Renal pelvis (tissue), 4 donors: ENCODE results near the gene COX15. TPM values are rescaled to one million over a fixed set of nuclear protein-coding genes. Genes with fewer than 3 reads are reported as not detected.
"Not testable (repeated sequence)": the region's sequence is repeated elsewhere in the genome, so short reads cannot be mapped to it uniquely, and the experiment has no call there.

Experiments
- DNase-seq: peaks from one replicate; pipeline ENCODE4 v3.0.0-alpha.2; 2013
- polyA plus RNA-seq, 3 donors: library from polyadenylated mRNA; unstranded; fragments of 120-200 nt; gene quantifications; one replicate each; pipeline ENCODE4 v1.2.1, GENCODE V29; 2013; ENCODE audit not compliant: insufficient read length in 3 of 3

The COX15 gene
- polyA plus RNA-seq, 3 donors: 43.0 to 62.7 (median 59.8) TPM

DNA sequence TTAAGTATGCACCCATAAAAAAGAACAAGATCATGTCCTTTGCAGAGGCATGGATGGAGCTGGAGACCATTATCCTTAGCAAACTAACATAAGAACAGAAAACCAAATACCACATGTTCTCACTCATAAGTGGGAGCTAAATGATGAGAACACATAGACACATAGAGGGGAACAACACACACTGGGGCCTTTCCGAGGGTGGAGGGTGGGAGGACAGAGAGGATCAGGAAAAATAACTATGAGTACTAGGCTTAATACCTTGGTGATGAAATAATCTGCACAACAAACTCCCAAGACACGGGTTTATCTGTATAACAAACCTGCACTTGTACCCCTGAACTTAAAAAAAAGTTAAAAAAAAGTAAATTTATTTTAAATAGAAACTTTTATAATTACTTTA is 14.2 kb upstream of the COX15 start:
- DNase-seq: not testable (repeated sequence)

DNA sequence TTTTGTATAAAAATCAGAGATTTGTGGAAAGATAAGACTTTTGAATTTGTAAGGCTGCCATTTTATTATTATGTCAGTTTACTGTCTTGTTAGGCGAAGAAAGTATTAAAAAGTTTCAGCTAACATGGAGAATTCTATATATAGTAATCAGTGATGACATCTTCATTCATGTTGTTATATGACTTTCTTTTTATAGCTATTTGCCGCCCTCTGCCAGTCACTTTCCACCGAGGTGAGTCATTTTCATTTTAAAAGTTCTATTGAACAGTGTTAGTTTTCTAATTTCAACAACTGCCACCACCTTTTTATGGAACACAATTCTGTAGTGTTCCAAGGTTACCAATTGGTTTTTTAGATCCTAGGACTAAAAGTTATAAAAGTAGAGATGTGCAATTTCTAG is 11.9 kb upstream of the COX15 start:
- no peak for DNase-seq

DNA sequence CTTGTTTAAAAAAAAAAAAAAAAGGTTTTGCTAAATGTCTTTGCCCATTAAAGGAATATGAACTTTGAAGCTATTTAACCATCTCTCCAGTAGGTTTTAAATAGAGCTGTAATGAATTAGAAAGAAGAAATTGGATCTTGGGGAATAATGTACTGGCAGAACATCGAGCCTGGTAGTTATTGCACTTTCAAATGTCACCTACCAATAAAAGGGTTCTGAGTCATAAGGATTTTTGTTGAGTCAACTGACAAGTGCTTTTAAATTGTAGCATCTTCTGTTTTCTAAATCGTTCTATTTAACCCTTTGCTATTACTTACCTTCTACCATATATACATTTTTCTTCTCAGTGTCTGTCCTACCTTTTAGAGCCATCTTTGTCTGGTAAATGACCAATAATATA is 10.8 kb upstream of the COX15 start:
- DNase-seq: no peak

DNA sequence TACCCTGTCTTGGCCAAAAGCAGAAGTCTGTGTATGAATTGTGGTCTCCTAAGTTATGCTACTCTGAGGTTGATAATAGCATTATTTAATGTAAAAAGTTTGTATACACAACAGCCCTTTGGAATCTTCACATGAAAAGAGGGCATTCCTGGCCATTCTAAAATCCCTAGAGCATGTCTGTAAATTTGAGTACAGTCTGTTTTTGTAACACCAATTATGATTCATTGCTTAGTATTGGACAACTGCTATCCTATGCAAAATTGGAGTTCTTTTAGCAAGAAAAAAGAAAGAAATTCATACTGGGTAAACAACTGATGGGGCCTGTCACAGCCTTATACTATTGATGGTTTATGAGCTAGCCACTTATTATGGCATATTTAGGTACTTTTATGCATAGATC is 10.3 kb upstream of the COX15 start:
- no peak for DNase-seq

DNA sequence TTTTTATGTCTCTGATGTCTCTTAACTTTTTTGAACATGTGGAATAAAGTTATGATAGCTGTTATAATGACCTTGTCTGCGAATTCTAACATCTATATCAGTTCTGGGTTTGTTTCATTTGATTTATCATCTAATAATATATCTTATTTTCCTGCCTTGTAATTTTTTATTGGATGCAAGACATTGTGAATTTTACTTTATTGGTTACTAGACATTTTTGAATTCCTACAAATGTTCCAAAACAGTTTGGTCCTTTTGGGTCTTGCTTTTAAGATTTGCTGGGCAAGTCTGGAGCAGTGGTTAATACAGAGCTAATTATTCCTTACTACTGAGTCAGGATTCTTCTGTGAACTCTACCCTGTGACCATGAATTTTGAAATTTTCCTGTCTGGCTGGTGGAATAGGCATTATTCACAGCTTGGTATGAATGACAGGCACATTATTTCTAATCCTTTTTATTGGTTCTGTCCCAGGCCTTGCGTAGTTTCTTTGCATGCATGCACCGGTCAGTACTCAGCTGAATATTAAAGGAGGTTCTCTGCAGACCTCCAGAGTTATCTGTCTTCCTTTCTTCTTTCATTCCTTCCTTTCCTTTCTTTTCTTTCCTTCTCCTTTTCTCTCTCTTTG is 9.1 kb upstream of the COX15 start:
- no peak for DNase-seq

DNA sequence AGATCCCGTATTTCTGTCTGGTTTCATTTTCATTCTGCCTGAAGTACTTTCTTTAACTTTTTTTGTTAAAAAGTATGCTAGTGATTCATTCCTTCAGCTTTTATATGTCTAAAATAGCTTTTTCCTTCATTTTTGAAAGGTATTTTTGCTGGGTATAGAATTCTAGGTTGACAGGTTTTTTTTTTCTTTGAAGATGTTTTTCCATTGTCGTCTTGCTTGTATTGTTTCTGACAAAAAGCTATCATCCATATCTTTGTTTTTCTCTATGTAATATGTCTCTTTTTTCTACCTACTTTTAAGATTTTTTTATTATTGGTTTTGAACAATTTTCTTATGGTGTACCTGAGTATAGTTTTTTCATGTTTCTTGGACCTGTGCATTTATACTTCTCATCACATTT is 8.3 kb upstream of the COX15 start:
- no peak for DNase-seq

DNA sequence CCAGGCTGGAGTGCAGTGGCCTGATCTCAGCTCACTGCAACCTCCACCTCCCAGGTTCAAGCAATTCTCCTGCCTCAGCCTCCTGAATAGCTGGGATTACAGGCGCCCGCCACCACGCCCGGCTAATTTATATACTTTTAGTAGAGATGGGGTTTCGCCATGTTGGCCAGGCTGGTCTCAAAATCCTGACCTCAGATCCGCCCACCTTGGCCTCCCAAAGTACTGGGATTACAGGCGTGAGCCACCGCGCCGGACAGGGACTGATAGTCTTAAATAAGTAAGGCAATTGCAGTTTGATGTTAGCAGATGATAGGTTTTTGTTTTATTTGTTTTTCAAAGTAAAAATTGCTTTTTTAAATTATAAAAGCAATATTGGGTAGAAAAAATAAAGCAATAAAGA is 2.2 kb upstream of the COX15 start:
- DNase-seq: not testable (repeated sequence)

DNA sequence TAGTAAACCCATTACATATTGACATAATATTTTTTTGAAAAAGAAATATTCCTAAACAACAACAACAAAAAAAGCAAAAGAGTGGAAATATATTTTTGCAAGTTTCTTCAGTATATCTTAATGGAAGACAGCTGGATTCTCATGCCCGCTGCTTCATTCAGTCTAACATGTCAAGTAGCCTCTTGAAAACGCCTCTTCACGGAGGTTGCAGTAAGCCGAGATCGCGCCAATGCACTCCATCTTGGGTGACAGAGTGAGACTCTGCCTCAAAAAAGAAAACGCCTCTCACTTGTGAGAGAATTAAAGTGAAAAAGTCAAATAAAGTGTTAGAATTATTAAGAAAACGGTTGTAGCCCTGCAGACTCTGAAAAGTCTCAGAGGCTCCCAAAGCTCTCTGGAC is 1.4 kb upstream of the COX15 start:
- DNase-seq: no peak

DNA sequence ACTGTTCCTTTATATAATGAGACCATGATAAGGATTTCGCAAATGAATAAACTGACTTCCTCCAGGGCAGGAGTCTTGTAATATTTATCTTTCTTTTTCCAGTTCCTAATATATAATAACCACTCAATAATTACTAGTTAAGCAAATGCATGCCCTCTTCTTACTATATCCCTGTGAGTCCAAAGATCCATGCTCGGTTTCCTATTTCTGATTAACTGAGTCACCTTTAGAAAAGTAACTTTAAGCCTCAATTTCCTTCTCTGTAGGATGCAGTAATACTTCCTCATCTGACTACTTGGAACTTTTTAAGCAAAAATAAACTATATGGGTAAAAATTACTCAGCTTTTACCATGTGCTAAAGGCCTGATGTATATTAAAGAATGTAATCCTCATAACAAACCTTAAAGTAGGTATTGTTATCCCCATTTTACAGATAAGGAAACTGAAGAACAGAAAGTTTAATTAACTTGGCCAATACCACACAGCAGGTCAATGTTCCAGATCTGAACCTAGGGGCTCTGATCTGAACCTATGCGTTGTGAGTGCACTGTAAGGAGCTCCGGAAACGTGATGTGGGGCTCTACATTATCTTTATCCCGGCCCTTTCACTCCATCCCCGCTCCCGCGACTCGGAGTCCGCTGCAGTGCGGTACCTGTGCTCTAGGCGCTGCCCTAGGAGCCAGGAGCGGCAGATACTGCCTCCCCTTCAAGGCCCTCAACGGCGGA is 458 bp downstream of the COX15 start:
- no peak for DNase-seq

DNA sequence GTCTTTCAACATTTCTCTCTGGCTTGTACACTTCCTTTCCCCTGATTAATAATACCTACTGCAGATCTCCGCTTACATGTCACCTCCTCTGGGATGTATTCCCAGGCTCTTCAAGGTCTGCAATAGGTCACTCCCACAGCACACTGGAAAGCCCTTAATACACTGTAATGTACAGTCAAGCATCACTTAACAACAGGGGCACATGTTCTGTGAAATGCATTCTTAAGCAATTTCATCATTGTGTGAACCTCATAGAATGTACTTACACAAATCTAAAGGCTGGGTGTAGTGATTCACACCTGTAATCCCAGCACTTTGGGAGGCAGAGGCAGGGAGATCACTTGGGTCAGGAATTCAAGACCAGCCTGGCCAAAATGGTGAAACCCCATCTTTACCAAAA is 1.9 kb downstream of the COX15 start:
- no peak for DNase-seq

DNA sequence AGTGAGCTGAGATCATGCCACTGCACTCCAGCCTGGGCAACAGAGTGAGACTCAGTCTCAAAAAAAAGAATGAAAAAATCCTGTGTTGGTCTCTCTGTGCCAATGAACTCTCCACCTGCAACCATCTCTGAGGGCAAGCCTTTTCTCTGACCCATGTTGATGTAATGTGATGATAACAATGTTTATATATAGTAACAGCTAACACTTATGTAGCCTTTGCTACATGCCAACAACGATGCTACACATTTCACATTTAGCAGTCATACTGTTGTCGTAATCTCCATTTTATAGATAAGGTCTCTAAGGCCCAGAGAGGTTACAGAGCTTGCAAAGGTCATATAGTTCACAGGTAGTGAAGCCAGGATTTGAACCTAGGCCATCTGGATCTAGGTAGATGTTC is 11.5 kb downstream of the COX15 start:
- DNase-seq: no peak

DNA sequence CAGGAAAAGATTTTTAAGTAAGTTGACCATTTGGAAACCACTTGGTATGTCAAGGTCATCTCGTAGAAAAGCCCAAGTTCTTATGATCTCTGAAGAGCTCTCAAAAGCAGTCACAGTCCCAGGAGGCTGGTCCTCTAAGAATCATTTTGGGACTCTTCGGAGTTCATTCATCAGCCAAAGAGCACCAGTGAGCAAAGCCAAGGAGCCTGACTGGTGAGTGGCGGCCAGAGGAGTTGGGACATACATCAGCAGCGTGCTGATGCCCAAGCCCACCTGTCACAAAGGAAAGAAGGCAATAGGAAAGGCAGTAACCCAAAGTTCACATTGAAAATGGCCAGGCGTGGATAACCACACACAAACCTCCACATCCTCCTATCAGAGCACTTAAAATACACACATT is 17.5 kb downstream of the COX15 start:
- DNase-seq: no peak

DNA sequence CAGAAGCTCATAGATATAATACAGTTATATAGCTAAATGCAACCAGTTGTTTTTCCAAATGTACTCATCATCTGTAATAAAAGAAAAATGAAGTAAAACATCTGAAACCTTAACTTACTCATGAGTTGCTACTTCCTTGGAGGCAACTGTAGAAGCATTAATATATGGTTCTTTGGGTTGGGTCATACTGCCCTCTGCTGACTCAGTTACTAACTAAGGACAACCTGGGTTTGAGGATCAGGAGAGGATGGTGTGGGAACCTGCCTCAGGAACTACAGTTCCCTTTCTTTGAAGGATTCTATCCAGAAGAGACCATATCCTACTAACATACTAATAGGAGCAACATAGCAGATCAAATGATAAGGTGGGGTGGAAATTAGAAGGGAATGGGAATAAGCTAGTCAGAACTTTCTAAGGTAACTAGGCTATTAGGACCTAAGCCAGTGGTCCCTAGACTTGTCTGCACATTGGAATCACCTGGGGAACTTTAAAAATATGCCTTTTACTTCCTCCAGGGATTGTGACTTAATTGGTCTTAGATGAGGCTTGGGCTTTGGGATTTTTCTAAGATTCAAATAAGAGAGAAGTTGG is 20.7 kb downstream of the COX15 start:
- peak; percentile 48 for DNase-seq

DNA sequence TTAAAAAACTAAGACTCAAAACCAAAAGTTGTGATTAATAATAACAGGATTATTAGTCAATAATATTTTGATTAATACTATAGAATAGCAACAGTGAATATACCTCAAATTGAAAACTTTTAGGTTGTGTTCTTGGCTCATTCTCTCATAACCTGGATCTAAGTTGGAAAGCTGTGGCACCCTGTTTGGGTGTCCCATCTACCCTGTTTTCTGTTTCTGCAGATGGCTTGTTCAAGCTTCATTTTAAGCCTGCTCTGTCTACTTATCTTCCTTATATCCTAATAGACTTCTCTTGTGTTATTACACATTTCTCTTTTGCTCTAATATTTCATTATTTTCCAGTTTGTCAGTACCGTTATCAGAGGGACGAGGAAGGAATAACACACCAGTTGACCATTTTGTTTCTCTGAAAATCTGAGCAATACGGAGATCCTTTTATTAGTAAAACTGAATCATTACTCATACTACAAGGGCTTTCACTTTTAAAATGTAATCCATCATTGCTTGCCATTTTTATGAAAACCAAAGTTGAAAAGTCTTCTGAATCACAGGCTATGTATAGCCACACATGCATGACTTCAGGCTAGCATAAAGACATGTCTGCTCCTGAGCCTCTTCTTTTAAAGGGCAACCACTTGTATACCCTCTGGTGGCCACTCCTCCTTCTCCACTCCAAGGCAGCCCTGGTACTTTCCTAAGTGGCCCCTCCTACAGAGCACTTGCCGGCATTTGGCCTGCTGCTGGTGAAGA is 22.3 kb downstream of the COX15 start:
- no peak for DNase-seq

DNA sequence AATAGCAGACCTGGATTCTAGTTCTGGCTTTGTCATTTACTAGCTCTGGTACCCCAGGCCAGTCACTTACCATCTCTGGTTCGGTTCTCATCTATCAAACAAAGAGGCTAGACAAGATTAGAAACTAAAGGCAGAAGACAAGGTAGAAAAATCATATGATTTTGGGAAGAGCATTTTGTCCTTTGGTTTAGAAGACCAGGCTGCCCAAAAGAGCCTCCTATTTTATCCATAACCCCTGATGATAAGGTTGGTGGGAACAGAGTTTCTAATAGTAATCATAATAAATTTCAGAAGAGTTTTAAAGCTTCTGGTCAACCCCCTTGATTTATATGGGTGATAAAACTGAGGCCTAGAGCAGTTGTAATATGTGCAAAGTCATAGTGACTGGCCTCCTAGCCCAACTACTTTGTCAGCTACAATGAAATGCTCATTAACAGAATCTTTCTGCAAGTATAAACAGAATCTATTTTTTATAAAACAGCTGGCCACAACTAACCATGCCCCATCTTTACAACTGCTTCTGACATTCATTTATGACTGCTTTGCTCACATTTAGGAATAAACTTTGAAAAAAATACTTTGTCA is 23.4 kb downstream of the COX15 start:
- peak; percentile 38 for DNase-seq

DNA sequence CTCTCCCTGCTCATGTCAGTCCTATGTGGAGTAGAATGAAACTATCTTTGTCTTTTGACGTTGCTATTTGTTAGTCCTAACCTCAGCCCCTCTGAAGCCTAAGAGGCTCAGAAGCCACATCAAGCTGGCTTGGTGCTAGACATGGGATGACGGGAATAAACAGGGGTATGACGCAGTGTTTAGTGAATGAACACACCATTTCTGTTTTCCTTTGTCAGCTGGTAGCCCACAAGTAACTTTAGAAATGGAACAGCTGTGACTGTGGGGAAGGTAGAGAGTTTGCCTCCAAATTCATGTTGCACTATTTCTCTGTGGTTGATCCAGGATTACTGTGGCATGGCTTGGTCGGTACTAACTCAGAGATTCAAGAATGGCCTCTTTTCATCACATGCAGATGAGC is 31.3 kb downstream of the COX15 start:
- no peak for DNase-seq

DNA sequence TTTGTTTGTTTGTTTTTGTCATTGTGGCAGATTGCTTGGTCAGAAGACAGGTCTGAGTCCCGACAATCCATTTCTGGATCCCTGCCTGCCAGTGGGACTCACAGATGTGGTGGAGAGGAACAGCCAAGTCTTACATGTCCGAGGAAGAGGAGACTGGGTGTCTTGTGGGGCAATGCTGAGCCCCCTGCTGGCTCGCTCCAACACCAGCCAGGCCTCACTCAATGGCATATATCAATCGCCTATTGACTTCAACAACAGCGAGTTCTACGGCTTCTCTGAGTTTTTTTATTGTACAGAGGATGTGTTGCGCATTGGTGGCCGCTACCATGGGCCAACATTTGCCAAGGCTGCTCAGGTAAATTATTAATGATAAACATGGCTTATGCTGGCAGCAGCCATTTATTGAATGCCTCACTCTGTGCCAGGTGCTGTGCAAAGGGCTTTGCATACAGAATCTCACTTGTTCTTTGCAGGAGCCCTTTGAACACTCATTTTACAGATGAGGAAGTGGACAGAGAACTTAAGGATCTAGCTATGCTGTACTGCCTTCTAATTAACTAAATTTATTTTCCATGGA is 33.3 kb downstream of the COX15 start:
- no peak for DNase-seq

DNA sequence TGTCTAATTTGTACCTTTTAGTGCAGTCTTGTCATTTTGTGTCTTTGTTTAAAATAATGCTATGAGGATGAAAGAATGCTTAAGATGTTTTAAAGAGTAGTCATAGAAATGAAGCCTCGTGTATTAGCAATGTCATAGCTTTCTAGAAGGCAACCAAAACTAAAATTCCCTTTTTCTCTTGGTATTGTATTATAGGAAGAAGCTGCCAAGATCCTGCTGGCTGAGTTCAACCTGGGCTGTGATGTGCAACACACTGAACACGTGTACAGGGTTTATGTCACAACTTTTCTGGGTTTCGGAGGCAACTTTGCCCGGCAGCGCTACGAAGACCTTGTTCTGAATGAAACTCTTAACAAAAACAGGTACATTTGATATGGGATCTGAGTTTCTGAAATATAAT is 36.2 kb downstream of the COX15 start:
- no peak for DNase-seq

DNA sequence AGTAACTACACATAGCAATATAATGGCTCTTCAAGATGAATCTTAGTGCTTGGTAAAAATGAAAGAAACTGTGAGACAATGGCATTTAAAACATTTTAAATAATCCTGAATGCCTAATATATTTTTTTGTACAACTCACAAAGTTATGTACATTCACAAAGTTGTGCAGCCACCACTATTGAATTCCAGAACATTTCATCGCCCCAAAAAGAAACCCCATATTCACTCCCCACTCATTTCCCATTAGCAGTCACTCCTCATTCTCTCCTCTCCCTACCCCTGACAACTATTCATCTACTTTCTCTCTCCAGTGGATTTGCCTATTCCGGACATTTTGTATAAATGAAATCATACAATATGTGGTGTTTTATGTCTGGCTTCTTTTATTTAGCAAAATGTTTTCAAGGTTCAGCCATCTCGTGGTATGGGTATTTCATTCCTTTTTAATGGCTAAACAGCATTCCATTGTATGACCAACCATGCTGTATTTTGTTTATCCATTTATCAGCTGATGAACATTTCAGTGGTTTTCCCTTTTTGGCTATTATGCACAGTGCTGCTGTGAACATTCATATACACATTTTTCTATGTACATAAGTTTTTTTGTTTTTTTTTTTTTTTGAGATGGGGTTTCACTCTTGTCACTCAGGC is 37.9 kb downstream of the COX15 start:
- no peak for DNase-seq

DNA sequence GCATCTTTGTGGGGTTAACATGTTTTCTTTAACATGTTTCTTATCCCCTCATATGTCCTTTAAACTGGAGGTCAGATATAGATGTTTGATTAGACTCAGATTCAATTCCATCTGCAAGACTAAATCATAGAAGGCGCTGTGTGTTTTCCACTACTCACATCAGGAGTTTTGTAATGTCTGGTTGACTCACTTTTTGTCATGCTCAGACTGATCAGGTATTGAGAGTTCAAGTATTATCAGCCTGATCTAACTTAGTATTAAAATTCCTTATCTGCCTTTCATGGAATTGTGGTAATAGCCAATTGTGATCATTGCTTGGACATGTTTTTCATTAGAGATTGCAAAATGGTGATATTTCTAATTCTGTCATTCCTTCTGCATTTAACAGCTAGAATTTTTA is 42.5 kb downstream of the COX15 start:
- no peak for DNase-seq

DNA sequence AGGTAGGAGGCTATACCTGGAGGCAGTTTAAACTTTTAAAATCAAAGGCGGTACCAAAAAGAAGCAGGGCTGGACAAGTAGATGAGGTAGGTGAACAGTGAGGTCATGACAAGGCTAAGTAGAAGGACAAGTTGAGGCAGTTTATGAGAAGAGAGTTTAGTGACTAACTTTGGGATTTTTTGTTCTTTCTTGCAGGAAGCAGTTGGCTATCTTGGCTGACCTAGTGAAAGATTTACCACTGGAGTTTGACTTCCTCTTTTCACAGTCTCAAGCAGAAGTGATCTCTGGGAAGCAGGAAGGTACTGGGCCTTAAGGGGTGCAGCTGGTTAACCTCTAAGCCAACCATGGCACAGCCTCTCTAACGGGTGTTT is 46.3 kb downstream of the COX15 start:
- DNase-seq: no peak

DNA sequence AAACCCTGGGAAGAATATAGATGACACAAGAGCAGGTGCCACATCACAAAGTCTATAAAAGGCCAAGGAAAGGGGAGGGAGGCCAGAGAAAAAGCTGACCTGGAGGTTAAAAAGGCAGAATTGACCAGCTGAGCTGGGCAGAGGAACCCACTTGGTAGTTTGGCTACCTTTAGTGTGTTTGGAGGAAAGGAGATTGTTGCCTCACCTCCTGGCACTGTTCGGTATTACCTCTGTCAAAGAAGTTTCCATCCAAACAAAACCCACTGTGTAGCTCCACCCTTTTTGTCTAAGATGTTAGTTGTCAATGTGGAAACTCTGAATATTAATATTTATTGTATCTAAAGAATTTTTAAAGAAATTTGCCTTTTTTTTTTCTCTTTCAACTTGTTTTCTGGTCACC is 49.2 kb downstream of the COX15 start:
- DNase-seq: no peak
